Middle frontal gyrus (tissue), 1 donor: ENCODE data around the gene RPL22.

Experiments
- DNase-seq: peaks from one replicate; pipeline ENCODE4 v3.0.0-alpha.2; 2015; ENCODE audit warnings: low spot score; ENCODE audit errors: extremely low spot score

Gene RPL22

DNA sequence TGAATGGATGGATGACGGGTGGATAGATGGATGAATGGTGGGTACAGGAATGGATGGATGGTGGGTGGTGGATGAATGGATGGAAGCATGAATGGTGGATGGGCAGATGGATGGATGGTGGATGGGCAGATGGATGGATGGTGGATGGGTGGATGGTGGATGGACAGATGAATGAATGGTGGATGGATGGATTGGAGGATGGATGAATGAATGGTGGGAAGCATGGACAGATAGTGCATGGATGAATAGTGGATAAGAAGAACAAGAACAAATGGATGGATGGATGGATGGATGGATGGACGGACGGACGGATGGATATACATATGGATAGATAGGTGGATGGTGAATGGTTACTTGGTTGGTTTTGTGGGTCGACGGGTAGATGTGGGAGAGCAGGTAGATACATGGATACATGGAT, 24.0 kb downstream of the RPL22 start:
- no peak for DNase-seq

DNA sequence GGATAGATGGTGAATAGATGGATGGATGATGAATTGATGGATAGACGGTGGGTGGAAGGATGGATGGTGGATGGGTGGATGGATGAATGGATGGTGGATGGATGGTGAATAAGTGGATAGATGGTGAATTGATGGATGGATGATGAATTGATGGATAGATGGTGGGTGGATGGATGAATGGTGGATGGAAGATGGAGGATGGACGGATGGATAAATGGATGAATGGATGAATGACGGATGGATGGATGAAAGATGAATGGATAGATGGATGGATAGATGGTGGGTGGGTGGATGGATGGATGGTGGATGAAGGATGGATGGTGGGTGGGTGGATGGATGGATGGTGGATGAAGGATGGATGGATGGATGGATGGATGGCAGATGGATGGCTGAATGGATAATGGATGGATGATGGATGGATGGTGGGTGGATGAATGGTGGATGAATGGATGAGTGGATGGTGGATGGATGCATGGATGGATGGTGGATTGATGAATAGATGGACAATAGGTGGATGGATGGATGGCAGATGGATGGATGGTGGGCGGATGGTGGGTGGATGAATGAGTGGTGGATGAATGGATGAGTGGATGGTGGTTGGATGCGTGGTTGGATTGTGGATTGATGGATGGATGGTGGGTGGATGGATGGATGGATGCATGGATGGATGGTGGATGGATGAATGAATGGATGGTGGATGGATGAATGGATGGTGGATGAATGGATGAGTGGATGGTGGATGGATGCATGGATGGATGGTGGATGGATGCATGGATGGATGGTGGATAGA, 24.6 kb downstream of the RPL22 start:
- no peak for DNase-seq

DNA sequence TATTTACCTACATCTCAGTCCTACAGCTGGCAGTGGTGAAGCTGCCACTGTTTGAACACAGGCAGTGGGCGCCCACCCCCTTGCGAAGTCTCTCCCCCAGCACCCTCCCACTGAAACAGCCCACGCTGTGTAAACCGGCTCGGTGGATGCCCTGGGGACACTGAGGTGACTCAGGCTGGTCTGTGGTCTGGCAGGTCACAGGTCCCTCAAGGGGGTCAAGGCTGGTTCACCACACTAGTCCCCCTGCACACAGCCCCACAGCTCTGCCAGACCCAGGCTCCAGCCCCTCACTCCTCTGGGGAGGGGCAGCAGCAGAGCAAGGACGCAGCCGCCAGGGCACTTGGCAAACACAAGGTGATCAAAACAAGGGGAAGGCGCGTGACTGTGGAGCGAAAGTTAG, 26.8 kb downstream of the RPL22 start:
- DNase-seq, result no peak

DNA sequence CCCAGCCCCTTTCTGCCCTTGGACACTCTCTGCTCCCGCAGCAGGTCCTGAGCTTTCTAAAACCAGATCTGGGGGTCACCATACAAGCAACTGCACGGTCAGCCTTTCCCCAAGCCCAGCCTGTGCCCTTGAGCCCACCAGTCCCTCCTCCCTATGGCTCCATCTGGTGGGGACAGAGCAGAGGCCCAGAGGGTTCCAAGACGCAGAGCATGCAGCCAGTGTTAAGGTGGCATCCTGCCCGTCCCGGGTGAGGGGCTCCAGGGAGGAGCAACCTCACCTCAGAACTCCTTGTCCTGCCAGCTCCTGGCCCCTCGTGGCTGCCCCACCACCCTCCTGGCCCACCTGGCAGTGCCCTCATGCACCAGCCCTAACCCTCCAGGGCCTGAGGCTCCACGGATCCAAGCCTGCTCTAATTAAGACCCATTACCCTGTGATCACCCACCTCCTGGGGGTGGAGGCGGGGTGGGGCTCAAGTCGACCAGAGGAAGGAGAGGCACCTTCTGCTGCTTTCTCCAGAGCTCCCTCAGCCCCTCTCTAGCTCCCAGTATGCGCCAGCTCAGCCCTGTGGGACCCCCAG, 27.8 kb downstream of the RPL22 start:
- no peak for DNase-seq

DNA sequence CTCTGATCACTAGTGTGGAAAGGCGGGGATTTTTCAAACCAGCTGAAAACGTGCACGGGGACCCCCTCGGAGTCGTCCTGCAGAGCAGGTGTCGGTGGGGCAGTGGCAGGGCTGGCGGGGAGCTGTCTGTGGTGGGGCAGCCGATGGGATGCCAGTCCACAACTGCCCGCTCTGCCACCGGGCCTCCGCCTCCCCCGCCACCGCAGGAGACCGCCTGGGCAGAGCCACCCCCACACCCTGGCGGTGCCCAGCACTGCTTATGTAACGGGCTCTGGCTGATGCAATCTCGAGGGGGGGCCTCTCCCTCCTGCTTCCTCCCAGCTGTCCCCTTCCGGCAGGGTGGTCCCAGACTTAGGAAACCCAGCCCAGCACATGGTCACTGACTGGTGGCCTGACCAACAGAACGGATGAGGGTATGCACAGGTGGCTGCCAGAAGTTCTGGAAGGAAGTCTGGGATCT, 28.6 kb downstream of the RPL22 start:
- no peak for DNase-seq

DNA sequence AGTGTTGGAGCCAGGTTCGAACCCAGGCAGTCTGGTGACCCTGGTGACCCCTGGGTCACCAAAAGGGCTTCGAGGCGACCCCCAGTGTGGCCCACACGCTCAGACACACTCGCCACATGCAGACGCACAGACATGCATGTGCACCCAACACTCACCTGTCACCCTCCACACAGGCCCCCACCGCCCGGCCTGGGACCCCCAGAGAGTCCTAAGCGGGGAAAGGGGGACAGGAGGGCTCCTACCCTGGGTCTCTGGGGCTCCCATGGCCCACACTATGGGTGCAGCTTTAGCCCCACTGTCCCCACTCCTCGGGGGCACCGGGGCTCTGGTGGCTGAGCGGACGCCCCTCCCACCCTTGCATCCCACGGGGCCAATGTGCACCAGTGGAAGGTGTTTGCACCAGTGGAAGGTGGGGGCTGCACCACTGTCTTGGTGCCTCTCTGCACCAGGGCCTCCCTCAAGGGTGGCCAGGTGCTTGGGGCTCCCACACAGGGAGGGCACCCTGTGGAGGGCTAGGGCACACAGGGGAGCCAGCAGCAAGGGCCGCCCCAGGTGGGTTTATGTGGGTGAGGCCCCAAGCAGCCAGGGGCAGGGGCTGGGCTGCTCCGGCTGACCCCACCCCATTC, 29.2 kb downstream of the RPL22 start:
- DNase-seq, result no peak

DNA sequence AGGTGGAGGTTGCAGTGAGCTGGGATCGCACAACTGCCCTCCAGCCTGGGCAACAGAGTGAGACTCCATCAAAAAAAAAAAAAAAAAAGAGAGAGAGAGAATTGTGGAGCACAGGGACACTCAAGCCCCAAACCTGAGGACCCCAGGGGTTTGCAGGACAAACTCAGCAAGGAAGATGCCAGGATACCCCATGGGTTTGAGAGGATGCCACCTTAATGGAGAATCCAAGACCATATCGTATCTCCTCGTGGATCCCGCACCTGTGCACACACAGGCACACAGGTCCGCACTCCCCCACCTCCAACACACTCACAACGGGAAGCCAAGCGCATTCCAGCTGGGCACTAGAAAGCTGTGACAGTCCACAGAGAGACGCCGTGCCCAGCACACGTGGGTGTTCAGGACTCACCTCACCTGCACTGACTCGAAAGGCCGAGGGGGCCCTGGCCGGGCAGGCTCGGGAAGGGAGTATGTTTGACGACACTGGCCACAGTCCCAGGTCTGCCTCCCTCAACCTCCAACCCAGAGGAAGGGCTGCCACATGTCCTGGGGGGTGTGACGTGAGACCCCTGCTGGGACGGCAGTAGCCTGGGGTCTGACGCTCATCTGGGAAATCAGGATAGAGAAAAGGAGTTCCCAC, 30.3 kb downstream of the RPL22 start:
- no peak for DNase-seq

DNA sequence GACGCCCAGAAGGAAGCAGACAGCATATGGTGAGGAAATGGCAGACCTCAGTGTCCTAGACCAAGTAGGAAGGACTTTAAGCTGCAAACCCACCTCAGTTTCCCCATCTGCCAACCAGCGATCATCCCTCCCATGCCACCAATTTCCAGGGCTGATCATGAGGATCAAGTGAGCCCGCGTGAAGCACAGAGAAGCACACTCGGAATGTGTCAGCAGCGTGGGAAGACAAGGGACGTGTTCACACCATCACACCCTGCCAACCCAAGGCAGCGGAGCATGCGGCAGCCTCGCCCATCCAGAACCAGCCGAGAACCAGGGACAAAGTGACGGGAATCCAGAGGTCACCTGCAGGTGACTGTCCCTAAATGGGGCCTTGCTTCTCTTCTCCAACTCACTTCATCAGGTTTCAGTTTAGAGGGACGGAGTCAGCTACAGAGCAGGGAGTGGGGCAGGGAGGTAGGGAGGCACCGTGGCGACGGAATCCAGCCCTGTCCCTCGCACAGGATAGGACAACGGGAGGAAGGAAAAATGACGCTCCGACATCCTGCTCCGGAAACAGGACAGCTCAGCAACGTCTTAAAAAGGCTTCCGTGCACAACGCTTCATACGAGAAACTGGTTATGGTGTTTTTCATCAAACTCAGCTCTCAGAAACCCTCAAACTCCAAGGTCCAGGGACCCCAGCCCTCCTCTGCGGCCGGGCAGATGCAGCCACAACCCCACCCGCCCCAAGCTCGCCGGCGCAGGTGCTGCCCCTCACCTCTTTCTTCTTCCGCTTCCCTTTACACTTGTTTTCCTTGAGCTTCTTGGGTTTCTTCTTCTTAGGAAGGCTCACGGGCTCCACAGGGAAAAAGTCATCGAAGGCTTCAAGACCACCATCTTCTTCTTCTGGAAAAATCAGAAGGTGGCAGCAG, 31.7 kb downstream of the RPL22 start:
- DNase-seq, result no peak

DNA sequence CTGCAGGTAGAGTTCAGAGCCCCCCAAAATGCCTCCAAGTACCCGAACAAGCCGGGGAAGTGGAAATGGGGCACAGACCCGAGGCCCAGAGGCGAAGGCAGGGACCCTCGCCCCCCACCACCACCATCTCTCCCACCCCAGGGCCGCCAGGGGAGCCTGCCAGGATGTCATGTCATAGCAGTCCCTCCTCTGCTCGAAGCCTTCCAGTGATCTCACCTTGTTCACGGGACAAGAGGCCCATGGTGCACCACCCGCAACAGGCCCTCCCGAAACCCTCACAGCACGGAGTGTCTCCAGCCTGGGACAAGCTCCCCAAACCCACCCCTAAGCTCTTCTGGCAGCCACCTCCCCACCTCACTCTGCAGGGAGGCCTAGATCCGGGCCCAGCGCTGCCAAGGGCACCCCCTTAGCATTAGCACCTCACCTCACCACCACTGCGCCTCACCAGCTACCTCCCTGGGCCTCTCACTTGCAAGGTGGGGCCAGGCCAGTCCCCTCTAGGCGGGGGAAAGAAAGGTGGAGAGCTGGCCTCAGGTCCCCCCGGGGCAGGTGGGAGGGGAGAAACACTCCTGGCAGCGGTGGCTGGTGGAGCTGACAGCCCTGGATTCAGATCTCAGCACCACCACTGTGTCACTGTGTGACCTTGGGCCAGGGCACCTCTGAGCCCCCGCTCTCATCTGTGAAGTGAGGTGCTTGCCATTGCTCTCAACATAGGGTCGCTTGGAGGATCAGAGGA, 32.6 kb downstream of the RPL22 start:
- no peak for DNase-seq

DNA sequence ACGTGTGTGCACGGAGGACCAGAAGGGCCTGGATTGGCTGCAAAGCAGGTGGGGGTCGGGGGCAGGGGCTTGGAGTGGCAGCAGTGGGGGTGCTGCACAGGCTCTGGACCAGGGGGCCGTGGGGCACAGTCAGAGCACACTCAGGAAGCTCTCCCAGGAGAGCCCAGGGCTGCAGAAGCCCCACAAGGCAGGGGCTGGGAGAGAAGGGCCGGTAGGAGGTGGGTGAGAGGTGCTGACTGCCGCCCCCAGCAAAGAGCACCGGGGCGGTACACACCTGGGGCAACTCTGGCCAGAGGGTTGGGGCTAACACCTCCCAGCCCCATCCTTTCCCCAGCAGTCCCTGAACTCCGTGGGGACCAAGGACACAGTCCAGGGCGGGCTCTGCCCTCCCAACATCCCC, 33.2 kb downstream of the RPL22 start:
- no peak for DNase-seq

DNA sequence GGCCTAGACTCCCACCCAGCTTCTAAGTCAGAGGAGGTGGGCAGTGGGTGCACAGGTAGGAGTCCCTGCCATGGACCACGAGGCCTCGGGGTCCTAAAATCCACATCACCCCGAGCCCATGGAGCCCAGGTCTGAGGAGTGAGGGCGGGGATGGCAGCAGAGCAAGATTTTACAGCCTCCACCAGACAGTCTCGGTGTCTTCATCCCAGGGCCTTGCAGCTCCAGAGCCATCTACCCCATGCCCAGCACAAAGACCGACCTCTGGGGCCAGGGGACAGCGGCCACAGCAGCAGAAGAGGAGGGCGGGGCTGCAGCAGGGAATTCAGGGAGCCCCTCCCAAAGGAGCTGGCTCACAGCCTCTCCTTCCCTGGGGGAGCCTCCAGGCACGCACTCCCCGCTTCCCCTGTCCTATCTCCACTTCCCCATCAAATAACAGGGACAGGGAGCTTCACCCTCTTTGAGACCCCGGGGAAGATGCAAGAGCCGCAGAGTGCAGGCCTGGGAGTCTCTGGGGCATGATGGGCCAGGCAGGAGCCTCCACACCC, 33.9 kb downstream of the RPL22 start:
- no peak for DNase-seq

DNA sequence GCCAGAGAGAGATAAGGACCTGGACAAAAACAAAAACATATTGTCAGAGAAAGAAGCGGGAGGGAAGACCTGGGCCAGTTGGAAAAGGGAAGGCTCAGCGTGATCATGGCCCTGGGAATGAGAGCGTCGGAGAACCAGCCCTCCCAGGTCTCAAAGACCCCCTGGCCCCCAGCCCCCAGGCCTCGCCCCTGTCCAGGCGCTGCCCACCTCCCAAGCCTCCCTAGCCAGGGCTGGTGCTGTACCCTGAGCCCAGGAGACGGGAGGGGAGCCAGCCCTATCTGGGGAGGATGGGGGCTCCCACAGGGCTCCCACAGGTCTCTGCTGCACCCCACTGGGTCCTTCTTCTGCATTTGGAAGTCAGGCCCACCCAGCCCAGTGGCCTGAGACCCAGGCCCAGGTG, 34.4 kb downstream of the RPL22 start:
- no peak for DNase-seq

DNA sequence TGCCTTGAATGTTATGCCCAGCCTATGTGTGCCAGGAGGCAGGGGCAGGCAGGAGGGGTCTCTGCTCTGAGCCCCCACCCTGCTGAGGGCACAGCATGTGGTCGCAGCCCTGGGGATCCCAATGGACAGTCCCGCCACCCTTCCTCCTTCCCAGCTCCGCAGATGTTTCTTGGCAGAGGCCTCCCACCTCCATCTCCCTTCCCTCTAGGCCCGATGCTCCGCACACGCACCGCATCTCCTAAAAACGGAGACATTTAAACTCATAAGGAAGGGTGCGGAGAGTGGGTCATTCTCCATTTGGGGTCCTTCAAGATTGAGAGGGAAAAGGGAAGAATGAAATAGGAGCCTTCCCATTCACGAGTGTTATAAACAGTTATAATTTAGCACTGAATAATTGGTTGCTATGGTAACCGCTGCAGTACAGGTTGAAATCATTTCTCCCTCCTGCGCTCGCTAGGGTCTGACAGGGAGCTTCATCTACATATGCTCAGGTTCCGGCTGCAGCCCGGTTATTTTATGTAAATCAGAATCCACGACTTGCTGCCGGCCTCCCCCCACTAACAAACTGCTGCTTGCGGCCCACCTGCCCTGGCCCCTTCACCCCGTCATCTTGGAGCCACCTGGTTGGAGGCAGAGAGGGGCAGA, 35.3 kb downstream of the RPL22 start:
- peak; percentile 44 for DNase-seq

DNA sequence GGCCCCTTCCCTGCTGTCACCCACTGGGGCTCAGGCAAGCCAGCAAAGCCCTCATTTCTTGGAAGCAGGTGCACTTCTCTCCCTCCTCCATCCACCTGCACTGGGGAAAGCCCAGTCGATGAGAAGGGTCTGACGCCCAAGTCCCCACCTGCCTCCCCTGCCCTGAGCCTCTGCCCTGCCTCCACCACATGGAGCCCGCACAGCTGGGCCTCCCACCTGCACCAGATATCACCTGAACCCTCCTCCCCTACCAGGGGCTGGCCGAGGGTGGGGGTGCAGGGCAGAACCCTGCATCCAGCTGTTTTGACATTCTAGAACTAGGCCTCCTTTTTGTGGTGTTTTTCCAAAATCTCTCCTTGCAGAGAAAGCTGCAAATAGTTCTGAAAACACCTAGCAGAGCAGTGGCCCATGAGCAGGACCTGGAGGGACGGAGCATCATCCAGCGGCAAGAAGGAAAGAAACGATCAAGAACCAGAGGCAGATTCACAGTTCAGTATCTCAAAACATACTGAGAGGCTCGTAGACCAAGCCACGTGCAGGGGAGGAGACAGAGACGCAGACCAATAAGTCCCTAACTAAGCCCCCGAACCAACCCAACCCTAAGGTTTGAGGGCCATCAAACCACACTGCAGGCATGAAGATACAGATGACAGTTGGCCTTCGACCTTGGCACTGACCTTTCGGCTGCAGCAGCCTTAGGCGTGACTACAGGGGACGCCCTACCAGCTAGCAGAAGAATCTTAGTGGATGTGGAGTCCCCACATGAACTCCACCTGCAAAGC, 36.0 kb downstream of the RPL22 start:
- no peak for DNase-seq

DNA sequence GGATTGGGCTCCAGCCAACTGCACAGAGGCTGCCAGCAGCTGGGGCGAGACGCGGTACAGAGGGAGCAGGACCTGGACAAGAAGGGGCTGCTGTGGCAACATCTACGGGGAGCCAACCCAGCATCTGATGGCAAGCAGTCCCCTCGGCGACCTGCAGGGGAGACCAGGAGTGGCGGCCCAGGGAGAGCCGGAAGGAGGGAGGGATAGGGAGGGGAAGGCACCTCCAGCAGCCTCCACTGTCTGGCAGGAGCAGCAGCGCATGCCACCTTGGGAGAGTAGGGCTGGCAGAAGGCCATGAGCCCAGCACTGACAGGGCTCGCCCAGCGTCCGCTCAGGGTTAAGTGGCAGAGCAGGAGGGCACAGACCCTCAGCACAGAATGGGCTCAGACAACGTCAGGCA, 36.6 kb downstream of the RPL22 start:
- no peak for DNase-seq

DNA sequence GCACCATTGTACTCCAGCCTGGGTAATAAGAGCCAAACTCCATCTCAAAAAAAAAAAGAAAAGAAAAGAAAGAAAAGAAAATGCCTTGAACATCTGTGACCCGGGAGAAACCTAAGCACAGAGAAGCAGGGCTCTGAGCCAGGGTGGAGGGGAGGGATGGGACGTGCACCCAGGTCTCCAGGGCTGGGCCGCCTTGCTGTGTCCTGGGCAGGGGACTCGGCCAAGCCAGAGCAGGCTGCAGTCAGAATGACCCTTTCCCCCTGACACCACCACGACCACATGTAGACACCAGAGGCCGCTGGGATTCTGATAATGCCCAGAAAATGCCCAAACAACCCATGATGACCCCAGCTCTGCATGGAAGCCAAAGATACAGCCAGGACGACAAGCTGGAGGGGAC, 37.1 kb downstream of the RPL22 start:
- DNase-seq, result no peak

DNA sequence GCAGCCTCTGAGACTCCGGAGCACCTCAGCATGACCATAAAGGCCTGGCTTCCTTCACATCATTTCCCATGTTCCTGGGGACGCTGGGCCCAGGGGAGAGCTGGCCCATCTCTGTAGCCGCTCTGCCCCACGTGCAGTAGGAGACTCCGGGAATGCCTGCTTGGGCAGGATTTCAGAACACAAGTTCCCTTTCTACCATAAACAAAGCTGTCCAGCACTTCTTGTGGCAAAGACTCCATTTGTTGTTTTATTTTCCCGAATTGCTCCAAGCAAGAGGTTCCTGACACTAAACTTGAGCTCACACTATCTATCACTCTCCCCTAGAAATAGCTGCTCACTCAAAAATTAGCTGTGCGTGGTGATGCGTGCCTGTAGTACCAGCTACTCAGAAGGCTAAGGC, 41.2 kb downstream of the RPL22 start:
- DNase-seq, result no peak

DNA sequence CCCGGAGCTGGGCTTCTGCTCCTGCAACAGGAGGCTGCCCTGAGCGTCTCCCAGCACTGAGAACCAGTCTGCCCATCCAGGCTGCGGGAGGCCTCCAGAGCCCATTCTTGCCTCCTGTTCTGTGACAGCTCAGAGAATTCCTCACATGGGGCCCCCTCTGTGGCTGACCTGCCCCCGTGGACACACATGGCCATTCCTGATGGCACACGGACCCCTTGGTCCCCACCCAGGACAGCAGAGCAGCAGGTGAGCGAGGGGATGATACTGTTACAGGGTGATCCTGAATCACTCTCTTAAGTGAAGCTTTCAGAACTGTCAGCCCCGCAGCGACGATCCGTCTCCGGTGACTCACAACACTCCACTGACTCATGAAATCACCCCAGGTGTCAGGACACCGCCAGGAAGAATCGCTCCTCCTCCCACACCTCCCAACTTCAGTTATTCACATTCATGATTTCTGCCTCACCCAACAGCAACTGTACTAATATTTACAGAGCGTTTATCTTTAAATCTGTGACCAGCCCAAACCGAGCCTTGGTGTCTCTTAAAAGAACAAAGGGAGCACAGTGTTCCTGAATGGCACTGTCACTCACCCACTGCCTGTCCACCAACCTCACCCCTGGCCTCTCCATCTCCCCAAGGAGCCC, 41.7 kb downstream of the RPL22 start:
- DNase-seq, result no peak
